Spleen (tissue), 7 donors: ENCODE measurements around the gene MATR3.
A peak's percentile ranks its signal among the peaks of the same experiment; 100 is the strongest.

Experiments
- POLR2A ChIP-seq, 3 donors: fragments of 450-650 bp; IDR thresholded peaks; one replicate each; pipeline ENCODE4 v1.5.1; 2017; ENCODE audit warnings: antibody characterized with exemption in 3 of 3, mild to moderate bottlenecking in 1 of 3
- POLR2AphosphoS5 ChIP-seq, 3 donors: sonication (generic); formaldehyde crosslinking; IDR thresholded peaks; one replicate each; pipeline ENCODE4 v1.5.1; 2017; ENCODE audit warnings: antibody characterized with exemption in 3 of 3
- TF ChIP-seq, protein P1 (sequence below), 11 experiments: fragments of 200-600 bp in 7 of 11; fragments of 450-650 bp in 4 of 11; sonication (generic) in 4 of 11; IDR thresholded peaks in 8 of 11; conservative IDR thresholded peaks in 3 of 11; 1 replicate in 7 of 11; 2 replicates in 4 of 11; pipeline versions ENCODE4 v1.4.0 to v1.8.0; 2016 to 2021; ENCODE audit warnings: antibody characterized with exemption in 11 of 11, inconsistent platforms in 4 of 11, mild to moderate bottlenecking in 1 of 11
- donor health status: DM: no; HTN: no; CAD: no; lungs with moderate emphysema.
- donor health status: DM: no; HTN: no; CAD: no.
- donor health status: DM: no; HTN: no; CAD: no.

DNA sequence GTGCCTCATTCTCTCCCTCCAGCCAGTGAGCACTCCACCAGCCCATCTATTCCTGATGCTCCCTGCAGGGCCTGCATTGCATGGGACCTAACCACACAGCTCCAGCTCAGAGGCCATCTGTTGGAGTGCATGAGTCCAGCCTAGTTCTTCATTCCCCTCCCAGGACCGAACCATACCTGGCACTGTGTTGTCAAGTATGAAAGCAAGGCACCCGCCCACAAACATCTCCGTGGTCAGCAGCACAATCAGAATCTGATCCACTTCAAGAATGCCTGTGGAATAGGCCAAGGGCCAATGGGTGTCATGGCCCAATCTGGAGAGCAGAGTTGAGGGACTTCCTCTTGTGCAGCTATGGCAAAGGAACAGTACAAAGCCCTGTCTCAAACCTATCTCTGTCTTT lies 83.7 kb downstream of the MATR3 start:
- TF ChIP-seq, protein P1, sequence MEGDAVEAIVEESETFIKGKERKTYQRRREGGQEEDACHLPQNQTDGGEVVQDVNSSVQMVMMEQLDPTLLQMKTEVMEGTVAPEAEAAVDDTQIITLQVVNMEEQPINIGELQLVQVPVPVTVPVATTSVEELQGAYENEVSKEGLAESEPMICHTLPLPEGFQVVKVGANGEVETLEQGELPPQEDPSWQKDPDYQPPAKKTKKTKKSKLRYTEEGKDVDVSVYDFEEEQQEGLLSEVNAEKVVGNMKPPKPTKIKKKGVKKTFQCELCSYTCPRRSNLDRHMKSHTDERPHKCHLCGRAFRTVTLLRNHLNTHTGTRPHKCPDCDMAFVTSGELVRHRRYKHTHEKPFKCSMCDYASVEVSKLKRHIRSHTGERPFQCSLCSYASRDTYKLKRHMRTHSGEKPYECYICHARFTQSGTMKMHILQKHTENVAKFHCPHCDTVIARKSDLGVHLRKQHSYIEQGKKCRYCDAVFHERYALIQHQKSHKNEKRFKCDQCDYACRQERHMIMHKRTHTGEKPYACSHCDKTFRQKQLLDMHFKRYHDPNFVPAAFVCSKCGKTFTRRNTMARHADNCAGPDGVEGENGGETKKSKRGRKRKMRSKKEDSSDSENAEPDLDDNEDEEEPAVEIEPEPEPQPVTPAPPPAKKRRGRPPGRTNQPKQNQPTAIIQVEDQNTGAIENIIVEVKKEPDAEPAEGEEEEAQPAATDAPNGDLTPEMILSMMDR (IDR thresholded peaks at IDR 0.05 in 8 of 11, conservative IDR thresholded peaks at IDR 0.05 in 3 of 11), result no peak
- TF ChIP-seq POLR2A (IDR thresholded peaks at IDR 0.05), result no peak
- peak in 1 of 3 donors; percentile 3 for TF ChIP-seq POLR2AphosphoS5 (IDR thresholded peaks at IDR 0.05)
